Colonic mucosa (tissue), 4 donors: Measurements from ENCODE around the gene IHH. TPM values are rescaled to one million over a fixed set of nuclear protein-coding genes. Genes with fewer than 3 reads are reported as not detected.
A peak's percentile ranks its signal among the peaks of the same experiment; 100 is the strongest.

Experiments
- DNase-seq: peaks from one replicate; pipeline ENCODE4 v3.0.0-alpha.2; 2020
- H3K27ac ChIP-seq: fragments of 200-600 bp; one replicate; pipeline ENCODE4 v1.8.0; 2021
- H3K27me3 ChIP-seq: fragments of 200-600 bp; one replicate; pipeline ENCODE4 v1.8.0; 2021
- H3K36me3 ChIP-seq: fragments of 200-600 bp; one replicate; pipeline ENCODE4 v1.8.0; 2021
- H3K4me1 ChIP-seq: fragments of 200-600 bp; one replicate; pipeline ENCODE4 v1.8.0; 2021; ENCODE audit warnings: mild to moderate bottlenecking
- H3K4me3 ChIP-seq: fragments of 200-600 bp; one replicate; pipeline ENCODE4 v1.8.0; 2021
- H3K9ac ChIP-seq, 2 donors: one replicate each; pipeline ENCODE4 v1.7.0; 2013; ENCODE audit warnings: control low read depth in 2 of 2, low read depth in 2 of 2, low read length in 2 of 2
- H3K9me3 ChIP-seq: fragments of 200-600 bp; one replicate; pipeline ENCODE4 v1.8.0; 2021
- CTCF ChIP-seq: fragments of 200-600 bp; IDR thresholded peaks from one replicate; pipeline ENCODE4 v1.8.0; 2022; ENCODE audit warnings: antibody characterized with exemption, mild to moderate bottlenecking
- intact Hi-C: fragments of 100-400 bp; cut with DNase I; formaldehyde crosslinking; loops from one replicate; pipeline ENCODE4 v1.14.1; 2022
- total RNA-seq, 2 donors: library from RNA; stranded (reverse); fragmentation: NEBNext Ultra II Directional in 1 of 2; extraction: Animal tissue kit (Norgen Biotek cat#: 25700) in 1 of 2; gene quantifications; one replicate each; pipeline ENCODE4 v1.2.1, GENCODE V29; 2021
- donor health status: healthy.
- donor health status: DM: no; HTN: no; CAD: no.
- donor health status: DM: no; HTN: no; CAD: no.

Gene IHH
- total RNA-seq, 2 donors from 2014 or later = 82.2 to 103 TPM

DNA sequence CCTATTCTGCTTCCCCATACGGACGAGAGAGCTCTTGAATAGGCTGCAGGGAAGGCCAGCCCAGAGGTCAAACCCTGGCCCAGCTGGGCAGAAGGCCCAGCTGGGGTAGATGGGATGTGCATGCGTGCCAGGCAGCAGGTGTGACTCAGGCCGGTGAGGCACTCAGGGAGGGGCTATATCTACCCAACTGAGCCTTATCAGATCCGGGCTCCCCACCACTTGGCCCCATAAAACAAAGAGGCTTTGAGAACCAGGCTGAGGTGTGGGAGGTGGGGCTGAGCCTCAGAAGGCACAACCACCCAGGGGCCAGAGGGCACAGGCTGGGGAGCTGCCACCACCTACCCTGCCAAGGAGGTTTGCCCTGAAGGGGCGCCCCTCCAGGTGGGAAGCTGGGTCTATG, 11.4 kb downstream of the IHH start:
- intact Hi-C loops = no loop called here
- Histone ChIP-seq H3K4me1 (no peaks in the 10 kb centered on the region), H3K9me3 (no peaks in the 10 kb centered on the region), H3K4me3 (no peak overlapping the region), H3K9ac (no peak overlapping the region), H3K27ac (no peak overlapping the region), H3K36me3 (no peaks in the 10 kb centered on the region), H3K27me3 (no peaks in the 10 kb centered on the region)
- TF ChIP-seq CTCF = no peak
- peak; percentile 53 for DNase-seq

DNA sequence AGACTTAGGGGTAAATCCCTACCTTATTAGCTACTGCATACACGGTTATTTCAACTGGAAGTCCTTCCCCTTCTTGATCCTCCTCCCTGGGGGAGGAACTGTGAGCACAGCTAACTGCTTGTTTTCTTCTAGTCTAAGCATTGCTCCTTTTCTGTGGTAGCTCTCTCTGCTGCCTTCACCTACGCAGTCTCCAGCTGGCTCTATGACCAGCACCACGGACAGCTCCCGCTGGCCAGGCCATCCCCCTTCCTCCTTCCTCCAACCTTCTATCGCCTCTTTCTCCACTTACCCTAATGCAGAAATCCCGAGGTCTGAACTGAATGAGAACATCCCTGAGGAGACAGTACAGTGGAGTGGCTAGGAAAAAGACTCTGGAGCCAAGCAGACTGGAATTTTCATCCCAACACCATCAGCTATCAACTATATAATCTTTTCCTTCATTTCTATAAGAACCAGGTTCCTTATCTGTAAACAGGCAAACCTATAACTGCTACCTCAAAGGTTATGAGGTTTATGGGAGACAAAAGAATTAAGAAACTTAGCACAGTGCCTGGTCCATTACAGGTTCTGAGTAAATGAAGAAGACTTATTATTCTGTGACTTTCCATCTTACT, 14.7 kb downstream of the IHH start:
- Histone ChIP-seq H3K27ac (no peak overlapping the region), H3K4me1 (peaks cover 3% of the 10 kb centered on the region), H3K9me3 (no peaks in the 10 kb centered on the region), H3K36me3 (no peaks in the 10 kb centered on the region), H3K9ac (no peak overlapping the region), H3K27me3 (no peaks in the 10 kb centered on the region), H3K4me3 (no peak overlapping the region)
- TF ChIP-seq CTCF = no peak
- DNase-seq = no peak
- intact Hi-C loops = no loop called here

GRCh38 chr2:219042750-219043149, 18.0 kb downstream of the IHH start:
- no peak for TF ChIP-seq CTCF
- Histone ChIP-seq H3K9ac (no peak overlapping the region), H3K9me3 (no peaks in the 10 kb centered on the region), H3K4me1 (peaks cover 3% of the 10 kb centered on the region), H3K27me3 (no peaks in the 10 kb centered on the region), H3K4me3 (no peak overlapping the region), H3K27ac (no peak overlapping the region), H3K36me3 (no peaks in the 10 kb centered on the region)
- intact Hi-C loops = no loop called here
- DNase-seq = no peak

DNA sequence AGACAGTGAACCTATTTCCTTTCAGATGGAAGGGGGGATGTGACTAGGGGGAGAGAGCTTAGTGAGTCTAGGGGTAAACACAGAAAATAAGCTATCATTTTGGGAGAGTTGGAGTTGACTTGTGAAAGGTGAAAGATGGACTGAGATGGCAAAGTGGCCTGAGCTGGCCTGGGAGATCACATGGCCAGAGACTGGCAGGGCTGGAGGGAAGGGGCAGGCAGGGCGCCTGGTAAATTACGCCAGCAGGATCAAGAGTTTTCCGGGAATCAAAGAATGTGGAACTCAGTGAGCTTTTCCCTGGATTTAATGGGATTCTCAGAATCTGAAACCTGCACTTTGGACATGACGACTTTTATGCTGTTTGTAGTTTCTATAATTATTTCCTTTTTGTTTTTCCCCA, 18.6 kb downstream of the IHH start:
- H3K27ac ChIP-seq = no peak overlapping the region
- no peak overlapping the region for H3K4me3 ChIP-seq
- no peak for TF ChIP-seq CTCF
- H3K4me1 ChIP-seq = peaks cover 3% of the 10 kb centered on the region
- no peaks in the 10 kb centered on the region for H3K9me3 ChIP-seq
- H3K9ac ChIP-seq = no peak overlapping the region
- no peak for DNase-seq
- H3K27me3 ChIP-seq = no peaks in the 10 kb centered on the region
- no peaks in the 10 kb centered on the region for H3K36me3 ChIP-seq
- intact Hi-C loops = no loop called here

- Histone ChIP-seq H3K4me3 (no peak within 1 kb of the TSS), H3K27me3 (no peaks in the 10 kb centered on the region), H3K9ac (no peak within 1 kb of the TSS), H3K9me3 (no peaks in the 10 kb centered on the region), H3K27ac (no peak within 1 kb of the TSS), H3K36me3 (no peaks in the 10 kb centered on the region), H3K4me1 (peaks cover 3% of the 10 kb centered on the region)
- no peak for TF ChIP-seq CTCF
- DNase-seq = peak; percentile 74
- intact Hi-C loops = no loop called here
Observed at GRCh38 chr2:219041252-219041651, 19.5 kb downstream of the IHH start, which contains the start of gene CFAP65. TSS of gene CFAP65 (minus strand) at chr2:219041516. CDS start at chr2:219039048, 2,468 bp downstream.
